ENCODE measurements around the gene ZFP3. TPM values are rescaled to one million over a fixed set of nuclear protein-coding genes. Genes with fewer than 3 reads are reported as not detected.
"Not testable (repeated sequence)": the region's sequence is repeated elsewhere in the genome, so short reads cannot be mapped to it uniquely, and the experiment has no call there.

The ZFP3 gene
- total RNA-seq, 4 donors from 2014 or later: 1.4 to 6.1 (median 2.3) TPM

- TF ChIP-seq CTCF (IDR thresholded peaks at IDR 0.05) (peak in 2 of 6 experiments; percentile 5 to 39), POLR2A (IDR thresholded peaks at IDR 0.05) (peak in 3 of 4 donors; percentile 49 to 59 (median 53))
- H3K9me3 ChIP-seq: no peaks in the 10 kb centered on the region
- H3K36me3 ChIP-seq: peaks cover 0 to 30% (median 3%) of the 10 kb centered on the region in 3 donors
- 0% methylated on average over 2 to 12 of the region's 69 CpGs for WGBS, 2 donors
- intact Hi-C loops (cut with DNase I): no loop called here
- H3K27me3 ChIP-seq: peaks cover 5 to 25% (median 9%) of the 10 kb centered on the region in 4 donors
- DNase-seq: peak; percentile 33
- peak within 1 kb of the TSS; percentile 53 to 83 (median 78) for H3K27ac ChIP-seq
- peaks cover 6 to 34% (median 7%) of the 10 kb centered on the region in 3 donors for H3K4me1 ChIP-seq
- peak within 1 kb of the TSS; percentile 56 to 93 (median 78) for H3K4me3 ChIP-seq
Measured at GRCh38 chr17:5111402-5112204, 33.3 kb downstream of the ZFP3 start, which contains the start of gene ZNF232. ZNF232 (minus strand) TSS chr17:5111878; CDS start chr17:5111822, 56 bp downstream.

- Histone ChIP-seq H3K36me3 (no peaks in the 10 kb centered on the region), H3K4me3 (peak within 1 kb of the TSS in 2 of 4 donors; percentile 26 to 31), H3K27me3 (peaks cover 5 to 48% (median 9%) of the 10 kb centered on the region in 4 donors), H3K27ac (peak within 1 kb of the TSS in 1 of 4 donors; percentile 62), H3K9me3 (no peaks in the 10 kb centered on the region), H3K4me1 (peaks cover 2 to 22% (median 6%) of the 10 kb centered on the region in 3 donors)
- no peak for TF ChIP-seq POLR2A (IDR thresholded peaks at IDR 0.05)
- no peak for TF ChIP-seq CTCF (IDR thresholded peaks at IDR 0.05)
- intact Hi-C loops (cut with DNase I): no loop called here
- no peak for DNase-seq
- WGBS, 2 donors: 32 to 65% methylated on average over 11 of the region's 87 CpGs
Measured at GRCh38 chr17:5115673-5116651, 37.7 kb downstream of the ZFP3 start, which contains the start of gene USP6. USP6 (plus strand) TSS chr17:5116032; CDS start chr17:5130368, 14,336 bp downstream.

- intact Hi-C loops (cut with DNase I): no loop called here
- TF ChIP-seq CTCF (IDR thresholded peaks at IDR 0.05): no peak
- no peak for TF ChIP-seq POLR2A (IDR thresholded peaks at IDR 0.05)
- Histone ChIP-seq H3K36me3 (no peaks in the 10 kb centered on the region), H3K4me1 (peaks cover 6 to 21% (median 17%) of the 10 kb centered on the region in 3 donors), H3K9me3 (no peaks in the 10 kb centered on the region), H3K4me3 (no peak overlapping the region), H3K27me3 (peaks cover 5 to 68% (median 9%) of the 10 kb centered on the region in 4 donors), H3K27ac (no peak overlapping the region)
- DNase-seq: no peak
- WGBS, 2 donors: 42 to 74% methylated on average over 1 to 5 of the region's 6 CpGs
Measured at GRCh38 chr17:5118219-5118618, 40.0 kb downstream of the ZFP3 start.

GRCh38 chr17:5120036-5120435 lies 41.8 kb downstream of the ZFP3 start:
- DNase-seq: no peak
- intact Hi-C loops (cut with DNase I): no loop called here
- Histone ChIP-seq H3K9me3 (no peaks in the 10 kb centered on the region), H3K4me1 (peaks cover 6 to 25% (median 19%) of the 10 kb centered on the region in 3 donors), H3K4me3 (no peak overlapping the region), H3K36me3 (no peaks in the 10 kb centered on the region), H3K27ac (no peak overlapping the region), H3K27me3 (peaks cover 5 to 71% (median 9%) of the 10 kb centered on the region in 4 donors)
- no peak for TF ChIP-seq CTCF (IDR thresholded peaks at IDR 0.05)
- TF ChIP-seq POLR2A (IDR thresholded peaks at IDR 0.05): no peak
- 80 to 81% methylated on average over 3 to 7 of the region's 7 CpGs for WGBS, 2 donors

- intact Hi-C loops (cut with DNase I): not testable (repeated sequence)
Measured at GRCh38 chr17:5120436-5121185, 42.3 kb downstream of the ZFP3 start.

More at GRCh38 chr17:5120436-5121185, 42.3 kb downstream of the ZFP3 start:
- Histone ChIP-seq H3K4me1 (peaks cover 6 to 24% (median 18%) of the 10 kb centered on the region in 3 donors), H3K27me3 (peaks cover 3 to 65% (median 6%) of the 10 kb centered on the region in 4 donors)
- H3K27ac ChIP-seq, H3K36me3 ChIP-seq, DNase-seq, H3K9me3 ChIP-seq, H3K4me3 ChIP-seq: not testable (repeated sequence)
- WGBS, 2 donors: 52 to 64% methylated on average over 3 to 4 of the region's 6 CpGs
